HepG2 (cell line): ENCODE results near the gene ARL10. TPM values are rescaled to one million over a fixed set of nuclear protein-coding genes. Genes with fewer than 3 reads are reported as not detected.

Source experiments
- CHD4 ChIP-seq: fragments of 200-600 bp; sonication (generic); IDR thresholded peaks from 2 replicates; pipeline ENCODE4 v1.7.0; 2017; ENCODE audit warnings: mild to moderate bottlenecking, low read length, borderline replicate concordance
- KAT8 ChIP-seq: IDR thresholded peaks from 2 replicates; pipeline ENCODE4 v1.6.1; 2016; ENCODE audit warnings: missing genetic modification reagents, missing compliant biosample characterization
- KDM1A ChIP-seq: IDR thresholded peaks from 2 replicates; pipeline ENCODE4 v1.6.1; 2016; ENCODE audit warnings: missing compliant biosample characterization
- RXRB ChIP-seq: IDR thresholded peaks from 2 replicates; pipeline ENCODE4 v1.6.1; 2016; ENCODE audit warnings: borderline replicate concordance, missing genetic modification reagents, missing compliant biosample characterization
- SNAI1 ChIP-seq: sonication (generic); formaldehyde crosslinking; IDR thresholded peaks from 2 replicates; pipeline ENCODE4 v1.5.0; 2020; ENCODE audit warnings: mild to moderate bottlenecking, missing genetic modification reagents, borderline replicate concordance
- ZBTB25 ChIP-seq: IDR thresholded peaks from 2 replicates; pipeline ENCODE4 v1.6.1; 2018; ENCODE audit warnings: missing genetic modification reagents
- polyA plus RNA-seq, 8 experiments: library from polyadenylated mRNA; depleted of rRNA in 3 of 8; stranded (reverse) in 7 of 8; unstranded in 1 of 8; fragments of >200 nt; fragmentation: Illumina TruSeq in 4 of 8; extraction: Trizol in 4 of 8; gene quantifications; 2 replicates each; pipeline versions ENCODE4 v1.2.1 to v1.2.3, GENCODE V29; 2011 to 2016; ENCODE audit warnings: low read depth in 4 of 8, missing spikeins in 1 of 8, mixed read lengths in 1 of 8; ENCODE audit not compliant: insufficient read depth in 1 of 8
- total RNA-seq, 5 experiments: library from RNA; depleted of rRNA; stranded (reverse); fragments of >200 nt; fragmentation: Illumina TruSeq; extraction: Trizol; gene quantifications; 2 replicates each; pipeline ENCODE4 v1.2.3, GENCODE V29; 2016; ENCODE audit warnings: low read depth in 1 of 5
- TF ChIP-seq, protein P1 (sequence below): sonication (generic); formaldehyde crosslinking; IDR thresholded peaks from 2 replicates; pipeline ENCODE4 v1.4.0; 2020; ENCODE audit warnings: low read depth, mild to moderate bottlenecking, missing genetic modification reagents
- TF ChIP-seq, protein P2 (sequence below): sonication (generic); formaldehyde crosslinking; IDR thresholded peaks from 2 replicates; pipeline ENCODE4 v1.5.0; 2020; ENCODE audit warnings: missing genetic modification reagents

The ARL10 gene
- total and polyA plus RNA-seq, 2 of the 13 experiments (the other 11 are each of a cell fraction or from before 2014, with no cell fraction given): 0.18 to 0.50 TPM

DNA sequence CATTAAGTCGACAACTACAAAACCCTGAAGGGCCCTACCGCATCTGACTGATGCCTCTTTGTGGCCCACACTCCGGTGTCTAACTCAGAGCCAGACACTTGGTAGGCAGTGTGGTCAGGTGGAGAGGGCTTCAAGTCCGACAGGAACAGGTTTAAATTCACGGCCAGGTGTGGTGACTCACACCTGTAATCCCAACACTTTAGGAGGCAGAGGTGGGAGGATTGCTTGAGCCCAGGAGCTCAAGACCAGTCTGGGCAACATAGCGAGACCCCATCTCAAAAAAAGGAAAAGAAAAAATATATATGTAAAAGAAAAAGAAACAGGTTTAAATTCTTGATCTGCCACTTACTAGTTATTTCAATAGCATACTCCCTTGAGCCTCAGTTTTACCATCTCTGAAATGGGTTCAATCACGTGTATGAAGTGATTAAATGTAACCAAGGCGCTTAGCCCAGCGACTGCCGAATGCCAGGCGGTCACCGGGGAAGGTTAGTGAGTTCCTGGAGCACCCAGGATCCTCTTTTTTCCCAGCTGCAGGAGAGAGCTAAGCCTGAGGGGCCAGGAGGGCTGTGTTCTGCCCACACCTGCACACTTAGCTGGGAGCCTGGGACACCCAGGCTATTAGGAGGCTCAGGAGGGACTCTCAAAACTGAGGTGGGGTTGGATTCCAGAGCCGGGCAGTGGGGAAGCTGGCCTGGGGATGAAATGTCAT, 50.1 kb downstream of the ARL10 start (continued):
- no peak for TF ChIP-seq ZBTB25
- TF ChIP-seq, protein P1, sequence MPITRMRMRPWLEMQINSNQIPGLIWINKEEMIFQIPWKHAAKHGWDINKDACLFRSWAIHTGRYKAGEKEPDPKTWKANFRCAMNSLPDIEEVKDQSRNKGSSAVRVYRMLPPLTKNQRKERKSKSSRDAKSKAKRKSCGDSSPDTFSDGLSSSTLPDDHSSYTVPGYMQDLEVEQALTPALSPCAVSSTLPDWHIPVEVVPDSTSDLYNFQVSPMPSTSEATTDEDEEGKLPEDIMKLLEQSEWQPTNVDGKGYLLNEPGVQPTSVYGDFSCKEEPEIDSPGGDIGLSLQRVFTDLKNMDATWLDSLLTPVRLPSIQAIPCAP (CRISPR knock-in tag): no peak
- TF ChIP-seq, protein P2, sequence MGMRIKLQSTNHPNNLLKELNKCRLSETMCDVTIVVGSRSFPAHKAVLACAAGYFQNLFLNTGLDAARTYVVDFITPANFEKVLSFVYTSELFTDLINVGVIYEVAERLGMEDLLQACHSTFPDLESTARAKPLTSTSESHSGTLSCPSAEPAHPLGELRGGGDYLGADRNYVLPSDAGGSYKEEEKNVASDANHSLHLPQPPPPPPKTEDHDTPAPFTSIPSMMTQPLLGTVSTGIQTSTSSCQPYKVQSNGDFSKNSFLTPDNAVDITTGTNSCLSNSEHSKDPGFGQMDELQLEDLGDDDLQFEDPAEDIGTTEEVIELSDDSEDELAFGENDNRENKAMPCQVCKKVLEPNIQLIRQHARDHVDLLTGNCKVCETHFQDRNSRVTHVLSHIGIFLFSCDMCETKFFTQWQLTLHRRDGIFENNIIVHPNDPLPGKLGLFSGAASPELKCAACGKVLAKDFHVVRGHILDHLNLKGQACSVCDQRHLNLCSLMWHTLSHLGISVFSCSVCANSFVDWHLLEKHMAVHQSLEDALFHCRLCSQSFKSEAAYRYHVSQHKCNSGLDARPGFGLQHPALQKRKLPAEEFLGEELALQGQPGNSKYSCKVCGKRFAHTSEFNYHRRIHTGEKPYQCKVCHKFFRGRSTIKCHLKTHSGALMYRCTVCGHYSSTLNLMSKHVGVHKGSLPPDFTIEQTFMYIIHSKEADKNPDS (CRISPR knock-in tag): 0 out of 2 replicates have a peak, but pooled peaks have one; percentile 2
- 0 out of 2 replicates have a peak, but pooled peaks have one; percentile 34 for TF ChIP-seq KDM1A (CRISPR knock-in tag)
- TF ChIP-seq KAT8 (CRISPR knock-in tag): no peak
- no peak for TF ChIP-seq RXRB
- no peak for TF ChIP-seq SNAI1 (CRISPR knock-in tag)
- peak; percentile 89; the same call in 1 of the 2 replicates for TF ChIP-seq CHD4
- TF ChIP-seq, all 625 proteins: peak for 10
